ENCODE results near the gene MMP24OS. TPM values are rescaled to one million over a fixed set of nuclear protein-coding genes. Genes with fewer than 3 reads are reported as not detected.

MMP24OS gene
- total RNA-seq, result 10 to 100 TPM; 25.2 to 46.8 (median 35.2) TPM

DNA sequence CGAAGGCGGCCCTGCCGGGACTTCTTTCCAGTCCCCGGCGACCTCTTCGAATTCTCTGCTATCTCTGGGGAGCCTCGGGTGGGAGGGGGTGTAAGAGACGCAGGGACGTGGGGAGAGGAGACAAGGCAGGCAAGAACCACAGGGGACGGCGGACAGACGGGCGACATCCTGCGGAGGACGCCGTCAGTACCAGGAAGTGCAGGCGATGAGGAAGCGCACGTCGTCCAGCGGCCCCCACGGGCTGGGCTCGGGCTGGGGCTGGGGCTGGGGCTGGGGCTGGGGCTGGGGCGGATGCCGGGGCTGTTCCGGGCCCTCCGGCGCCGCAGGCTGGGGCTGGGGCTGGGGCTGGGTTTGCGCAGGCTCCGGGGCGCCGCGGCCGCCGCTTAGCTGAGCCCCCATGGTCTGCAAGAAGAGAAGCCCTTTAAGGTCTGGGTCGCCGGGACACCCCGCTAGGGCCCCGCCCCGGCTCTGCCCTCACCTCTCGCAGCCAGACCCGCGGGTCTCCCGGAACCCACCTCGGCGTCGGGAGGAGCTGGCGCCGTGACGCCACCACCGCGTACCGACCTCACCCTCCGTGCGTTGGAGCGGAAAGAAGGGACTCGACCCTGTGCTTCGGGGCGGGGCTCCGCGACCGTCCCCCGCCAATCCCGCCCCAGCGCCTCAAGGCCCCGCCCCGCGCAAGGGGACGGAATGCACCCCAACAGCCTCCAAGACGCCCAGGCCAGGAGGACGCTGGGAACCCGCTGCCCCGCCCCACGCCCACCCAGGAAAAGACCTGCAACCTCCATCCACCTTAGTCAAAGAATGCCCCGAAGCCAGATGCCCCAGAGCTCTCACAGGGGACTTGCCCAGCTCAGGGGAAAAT, at the start of gene MMP24OS:
MMP24OS (minus strand) TSS at position 592 of the 865 bp plus-strand sequence; CDS start at position 399, 193 bp downstream.
- peaks cover 57% of the 10 kb centered on the region for H3K4me1 ChIP-seq
- H3K9me3 ChIP-seq, result no peaks in the 10 kb centered on the region
- peak within 1 kb of the TSS; percentile 86 for H3K4me3 ChIP-seq
- peaks cover 48% of the 10 kb centered on the region for H3K36me3 ChIP-seq
- no peaks in the 10 kb centered on the region for H3K27me3 ChIP-seq
- peak; percentile 94 to 95 for DNase-seq (ENCODE audit: low spot score in 2 of 2)
- WGBS, result 0% methylated on average over 21 of the region's 76 CpGs
- no peak for TF ChIP-seq CTCF (IDR thresholded peaks at IDR 0.05)
- TF ChIP-seq POLR2AphosphoS5 (IDR thresholded peaks at IDR 0.05), result peak; percentile 72 to 80 (median 78)
- TF ChIP-seq POLR2A (IDR thresholded peaks at IDR 0.05), result peak; percentile 48 to 85
- no peak for TF ChIP-seq EP300 (IDR thresholded peaks at IDR 0.05)
- H3K27ac ChIP-seq, result peak within 1 kb of the TSS; percentile 98

DNA sequence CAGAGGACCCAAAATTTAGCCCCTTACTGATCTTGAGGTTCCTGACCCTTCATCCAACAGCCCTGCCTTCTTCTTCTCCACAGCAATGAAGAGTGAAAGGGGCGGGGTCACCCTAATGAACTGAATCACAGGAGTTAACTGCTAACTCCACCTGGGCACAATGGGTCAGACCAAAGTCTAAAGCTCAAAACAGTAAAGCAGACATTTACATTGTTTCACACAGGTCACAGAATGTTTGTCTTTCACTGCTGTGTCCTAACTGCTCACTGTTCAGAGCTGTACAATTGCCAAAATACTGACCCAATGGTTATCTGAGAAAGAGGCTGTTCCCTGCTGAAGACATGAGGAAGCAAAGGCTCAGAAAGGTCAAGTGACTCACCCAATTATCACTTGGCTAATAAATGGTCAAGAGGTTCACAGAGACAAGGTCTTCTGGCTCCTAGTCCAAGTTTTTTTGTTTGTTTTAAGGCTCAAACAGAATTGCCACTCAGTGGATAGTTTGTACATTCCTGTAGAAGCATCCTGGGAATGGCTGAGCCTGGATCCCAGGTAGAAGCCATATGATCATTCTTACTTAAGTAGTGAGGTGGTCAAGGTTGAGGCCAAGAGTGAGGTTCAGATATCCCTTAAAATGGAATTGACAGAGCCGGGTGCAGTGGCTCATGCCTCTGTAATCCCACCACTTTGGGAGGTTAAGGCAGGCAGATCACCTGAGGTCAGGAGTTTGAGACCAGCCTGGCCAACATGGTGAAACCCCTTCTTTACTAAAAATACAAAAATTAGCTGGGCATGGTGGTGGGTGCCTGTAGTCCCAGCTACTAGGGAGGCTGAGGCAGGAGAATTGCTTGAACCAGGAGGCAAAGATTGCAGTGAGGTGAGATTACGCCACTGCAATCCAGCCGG, 49.4 kb upstream of the MMP24OS start:
- Histone ChIP-seq H3K36me3 (no peaks in the 10 kb centered on the region), H3K27me3 (no peaks in the 10 kb centered on the region), H3K27ac (no peak overlapping the region), H3K9me3 (no peaks in the 10 kb centered on the region), H3K4me3 (no peak overlapping the region), H3K4me1 (peaks cover 7% of the 10 kb centered on the region)
- TF ChIP-seq EP300 (IDR thresholded peaks at IDR 0.05) (no peak), CTCF (IDR thresholded peaks at IDR 0.05) (no peak), POLR2A (IDR thresholded peaks at IDR 0.05) (no peak), POLR2AphosphoS5 (IDR thresholded peaks at IDR 0.05) (no peak)
- WGBS, result 98% methylated on average over 4 of the region's 4 CpGs
- no peak for DNase-seq (ENCODE audit: low spot score in 2 of 2)

DNA sequence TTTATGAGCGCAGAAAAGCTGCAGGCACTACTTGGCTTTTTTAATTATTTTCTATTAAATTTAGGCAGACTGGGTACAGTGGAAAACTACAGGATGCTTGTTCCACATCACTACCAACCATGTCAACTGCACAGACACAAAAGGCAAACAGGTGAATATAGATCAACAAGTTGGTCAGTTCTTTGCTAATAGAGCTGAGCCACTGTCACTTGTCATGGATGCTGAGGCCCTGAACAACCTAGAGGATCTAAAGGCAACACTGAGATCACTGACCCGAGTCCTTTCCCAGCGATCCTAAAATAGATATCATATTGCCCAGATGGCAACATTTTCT, 48.8 kb upstream of the MMP24OS start:
- no peak for DNase-seq (ENCODE audit: low spot score in 2 of 2)
- Histone ChIP-seq H3K4me3 (no peak overlapping the region), H3K36me3 (no peaks in the 10 kb centered on the region), H3K27ac (no peak overlapping the region), H3K27me3 (no peaks in the 10 kb centered on the region), H3K9me3 (no peaks in the 10 kb centered on the region), H3K4me1 (peaks cover 7% of the 10 kb centered on the region)
- WGBS, result 85% methylated on average over 3 of the region's 3 CpGs
- no peak for TF ChIP-seq CTCF (IDR thresholded peaks at IDR 0.05)
- no peak for TF ChIP-seq POLR2AphosphoS5 (IDR thresholded peaks at IDR 0.05)
- no peak for TF ChIP-seq POLR2A (IDR thresholded peaks at IDR 0.05)
- TF ChIP-seq EP300 (IDR thresholded peaks at IDR 0.05), result no peak

DNA sequence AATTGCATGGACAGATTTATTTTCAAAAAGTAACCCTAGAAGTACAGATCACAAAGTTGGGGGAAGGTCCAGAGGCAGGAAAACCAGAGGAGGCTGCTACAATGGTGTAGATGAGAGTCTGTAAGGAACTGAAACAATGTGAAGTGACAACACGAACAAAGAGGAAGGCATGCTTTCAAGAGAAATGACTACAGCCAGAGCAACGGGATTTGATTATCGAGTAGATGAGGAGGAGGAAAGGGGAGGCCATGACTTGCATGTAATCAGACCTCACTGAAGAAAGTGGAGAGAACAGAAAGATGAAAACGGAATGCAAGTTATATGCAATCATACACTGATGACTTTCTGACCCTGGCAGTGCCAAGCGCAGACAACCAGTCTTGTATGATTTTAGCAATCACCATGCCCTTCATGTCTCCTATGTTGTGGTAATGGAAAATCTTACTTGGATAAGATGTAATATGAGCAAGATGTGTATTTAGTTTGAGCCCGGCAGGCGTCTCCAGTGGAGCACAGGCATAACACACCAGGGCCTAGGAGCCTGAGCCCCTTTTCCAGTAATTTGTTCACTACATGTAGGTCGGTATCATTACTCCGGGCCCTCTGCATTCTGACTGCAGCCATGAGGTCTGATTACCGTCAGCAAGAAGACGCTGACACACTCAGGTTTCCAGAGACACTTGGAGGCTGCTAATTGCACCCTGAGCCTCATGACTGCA, 48.3 kb upstream of the MMP24OS start:
- Histone ChIP-seq H3K4me3 (no peak overlapping the region), H3K36me3 (no peaks in the 10 kb centered on the region), H3K9me3 (no peaks in the 10 kb centered on the region), H3K27ac (no peak overlapping the region), H3K4me1 (peaks cover 7% of the 10 kb centered on the region), H3K27me3 (no peaks in the 10 kb centered on the region)
- DNase-seq (ENCODE audit: low spot score in 2 of 2), result no peak
- 79% methylated on average over 11 of the region's 11 CpGs for WGBS
- TF ChIP-seq EP300 (IDR thresholded peaks at IDR 0.05) (no peak), CTCF (IDR thresholded peaks at IDR 0.05) (no peak), POLR2A (IDR thresholded peaks at IDR 0.05) (no peak), POLR2AphosphoS5 (IDR thresholded peaks at IDR 0.05) (no peak)
